HPDE6-E6E7 (cell line): Measurements from ENCODE around the gene CAPN3.

Experiments used
- DNase-seq: peaks from one replicate; pipeline ENCODE4 v3.0.0; 2011; ENCODE audit warnings: missing footprints; ENCODE audit errors: extremely low spot score

Gene CAPN3

GRCh38 chr15:42394106-42394505 is 34.8 kb downstream of the CAPN3 start:
- no peak for DNase-seq

GRCh38 chr15:42395838-42396237 is 36.5 kb downstream of the CAPN3 start:
- no peak for DNase-seq

GRCh38 chr15:42401544-42402454 is 42.5 kb downstream of the CAPN3 start:
- no peak for DNase-seq

GRCh38 chr15:42402455-42403205 is 43.3 kb downstream of the CAPN3 start:
- DNase-seq = no peak

GRCh38 chr15:42403389-42403788 is 44.1 kb downstream of the CAPN3 start:
- no peak for DNase-seq

- no peak for DNase-seq
Measured at GRCh38 chr15:42404461-42405235, 45.3 kb downstream of the CAPN3 start.

- no peak for DNase-seq
Measured at GRCh38 chr15:42405863-42406482, 46.7 kb downstream of the CAPN3 start.

GRCh38 chr15:42408178-42408577 is 48.9 kb downstream of the CAPN3 start:
- DNase-seq = no peak

- DNase-seq = no peak
Measured at GRCh38 chr15:42409011-42409410, 49.7 kb downstream of the CAPN3 start.

GRCh38 chr15:42411884-42412283 is 52.6 kb downstream of the CAPN3 start:
- no peak for DNase-seq

- DNase-seq = no peak
Measured at GRCh38 chr15:42413920-42414319, 54.6 kb downstream of the CAPN3 start.

GRCh38 chr15:42419369-42419768 is 60.1 kb downstream of the CAPN3 start:
- DNase-seq = no peak

- DNase-seq = no peak
Measured at GRCh38 chr15:42421376-42421775, 62.1 kb downstream of the CAPN3 start.

GRCh38 chr15:42427429-42428223 is 68.3 kb downstream of the CAPN3 start:
- no peak for DNase-seq

- no peak for DNase-seq
Measured at GRCh38 chr15:42444415-42445063, 85.2 kb downstream of the CAPN3 start.

GRCh38 chr15:42445551-42445950 is 86.2 kb downstream of the CAPN3 start:
- no peak for DNase-seq

GRCh38 chr15:42447599-42447998 is 88.3 kb downstream of the CAPN3 start:
- no peak for DNase-seq

GRCh38 chr15:42448281-42448680 is 89.0 kb downstream of the CAPN3 start:
- no peak for DNase-seq

- no peak for DNase-seq
Measured at GRCh38 chr15:42449770-42450424, 90.6 kb downstream of the CAPN3 start.

GRCh38 chr15:42450425-42450790 is 91.1 kb downstream of the CAPN3 start:
- no peak for DNase-seq
